Upper lobe of left lung (tissue), 4 donors: Measurements from ENCODE around the gene MKLN1.

Experiments used
- POLR2A ChIP-seq, 4 donors: fragments of 450-650 bp; IDR thresholded peaks; one replicate each; pipeline ENCODE4 v1.5.1; 2016 to 2017; ENCODE audit warnings: antibody characterized with exemption in 4 of 4, mild to moderate bottlenecking in 2 of 4
- TF ChIP-seq, protein P1 (sequence below), 6 experiments: fragments of 450-650 bp in 4 of 6; fragments of 200-600 bp in 2 of 6; sonication (generic) in 2 of 6; IDR thresholded peaks; one replicate each; pipeline ENCODE4 v1.5.1; 2016 to 2019; ENCODE audit warnings: antibody characterized with exemption in 6 of 6

DNA sequence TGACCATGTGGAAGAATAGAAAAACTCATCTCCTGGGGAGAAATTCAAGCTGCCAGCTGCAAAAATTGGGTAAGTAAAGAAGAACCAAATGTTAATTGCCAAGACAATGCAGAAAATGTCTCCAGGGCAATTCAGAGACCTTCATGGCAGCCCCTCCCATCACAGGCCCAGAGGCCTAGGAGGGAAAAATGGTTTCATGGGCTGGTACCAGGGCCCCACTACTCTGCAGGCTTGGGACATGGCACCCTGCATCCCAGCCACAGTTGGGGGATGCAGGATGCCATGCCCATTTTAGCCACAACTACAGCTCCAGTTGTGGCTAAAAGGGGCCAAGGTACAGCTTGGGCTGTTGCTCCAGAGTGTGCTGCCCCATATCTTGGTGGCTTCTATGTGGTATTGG is 20.9 kb upstream of the MKLN1 start:
- TF ChIP-seq, protein P1, sequence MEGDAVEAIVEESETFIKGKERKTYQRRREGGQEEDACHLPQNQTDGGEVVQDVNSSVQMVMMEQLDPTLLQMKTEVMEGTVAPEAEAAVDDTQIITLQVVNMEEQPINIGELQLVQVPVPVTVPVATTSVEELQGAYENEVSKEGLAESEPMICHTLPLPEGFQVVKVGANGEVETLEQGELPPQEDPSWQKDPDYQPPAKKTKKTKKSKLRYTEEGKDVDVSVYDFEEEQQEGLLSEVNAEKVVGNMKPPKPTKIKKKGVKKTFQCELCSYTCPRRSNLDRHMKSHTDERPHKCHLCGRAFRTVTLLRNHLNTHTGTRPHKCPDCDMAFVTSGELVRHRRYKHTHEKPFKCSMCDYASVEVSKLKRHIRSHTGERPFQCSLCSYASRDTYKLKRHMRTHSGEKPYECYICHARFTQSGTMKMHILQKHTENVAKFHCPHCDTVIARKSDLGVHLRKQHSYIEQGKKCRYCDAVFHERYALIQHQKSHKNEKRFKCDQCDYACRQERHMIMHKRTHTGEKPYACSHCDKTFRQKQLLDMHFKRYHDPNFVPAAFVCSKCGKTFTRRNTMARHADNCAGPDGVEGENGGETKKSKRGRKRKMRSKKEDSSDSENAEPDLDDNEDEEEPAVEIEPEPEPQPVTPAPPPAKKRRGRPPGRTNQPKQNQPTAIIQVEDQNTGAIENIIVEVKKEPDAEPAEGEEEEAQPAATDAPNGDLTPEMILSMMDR (IDR thresholded peaks at IDR 0.05), result no peak
- no peak for TF ChIP-seq POLR2A (IDR thresholded peaks at IDR 0.05)
